Endothelial cell of umbilical vein (primary cell): Measurements from ENCODE around the gene PITPNM1. TPM values are rescaled to one million over a fixed set of nuclear protein-coding genes. Genes with fewer than 3 reads are reported as not detected.

Experiments
- BruUV-seq: library from RNA; stranded (reverse); fragments of 400-500 nt; replicated peaks from 2 replicates; lab custom pipeline; 2021; lab: Mats Ljungman, UMichigan
- CTCF ChIA-PET: fragments of 300-600, 350-600 bp; sonication (Branson Sonifier 250); formaldehyde crosslinking; loops from one replicate; lab custom pipeline; 2021; ENCODE audit warnings: antibody characterized with exemption, inconsistent platforms; lab: Charles Lee
- POLR2A ChIA-PET: fragments of 300-600, 350-600 bp; sonication (Branson Sonifier 250); formaldehyde crosslinking; loops from one replicate; lab custom pipeline; 2021; ENCODE audit warnings: antibody characterized with exemption, inconsistent platforms; lab: Charles Lee
- DNase-seq: peaks from one replicate; pipeline ENCODE4 v3.0.0-alpha.2; 2011; ENCODE audit warnings: low read depth, low spot score
- FAIRE-seq: peaks from 2 replicates; lab custom pipeline; 2011; peaks lifted over from hg19 to GRCh38; lab: Jason Lieb, UNC
- H2AFZ ChIP-seq: 2 replicates; pipeline ENCODE4 v1.6.0; 2012; ENCODE audit warnings: low read depth, low read length, control low read depth, inconsistent platforms
- H3K27ac ChIP-seq: 2 replicates; pipeline ENCODE4 v1.5.1; 2011; ENCODE audit warnings: low read depth, mild to moderate bottlenecking, control low read depth, low read length, moderate library complexity; ENCODE audit not compliant: insufficient read depth
- H3K27me3 ChIP-seq, 2 experiments: 2 replicates each; pipeline versions ENCODE4 v1.6.0 to v1.6.1; 2011; ENCODE audit warnings: low read length in 2 of 2, mixed read lengths in 1 of 2; ENCODE audit not compliant: control insufficient read depth in 2 of 2, insufficient read depth in 2 of 2
- H3K36me3 ChIP-seq, 2 experiments: 2 replicates in 1 of 2; 3 replicates in 1 of 2; pipeline ENCODE4 v1.5.1; 2011; ENCODE audit warnings: low read length in 2 of 2, mild to moderate bottlenecking in 1 of 2, moderate library complexity in 1 of 2; ENCODE audit not compliant: control insufficient read depth in 2 of 2, insufficient read depth in 2 of 2; ENCODE audit errors: extremely low read depth in 1 of 2
- H3K4me1 ChIP-seq: 3 replicates; pipeline ENCODE4 v1.5.1; 2011; ENCODE audit warnings: mild to moderate bottlenecking, low read length; ENCODE audit not compliant: control insufficient read depth, insufficient read depth; ENCODE audit errors: extremely low read depth
- H3K4me2 ChIP-seq: 2 replicates; pipeline ENCODE4 v1.6.1; 2011; ENCODE audit warnings: low read length, control low read depth, mixed read lengths; ENCODE audit not compliant: insufficient read depth
- H3K4me3 ChIP-seq, 3 experiments: fragments of 200-600 bp in 1 of 3; sonication (generic), shearing (Covaris generic) in 1 of 3; replicated peaks in 1 of 3; 2 replicates each; pipeline ENCODE4 v1.5.1; 2011 to 2016; ENCODE audit warnings: control low read depth in 3 of 3, low read length in 3 of 3, mild to moderate bottlenecking in 2 of 3, inconsistent platforms in 1 of 3, low read depth in 1 of 3, moderate library complexity in 1 of 3; ENCODE audit not compliant: insufficient read depth in 1 of 3
- H3K79me2 ChIP-seq: 2 replicates; pipeline ENCODE4 v1.6.0; 2012; ENCODE audit warnings: low read length, inconsistent platforms; ENCODE audit not compliant: control insufficient read depth, insufficient read depth
- H3K9ac ChIP-seq: replicated peaks from 2 replicates; pipeline ENCODE3; 2011; ENCODE audit warnings: low read length, control low read depth; ENCODE audit not compliant: insufficient read depth; ENCODE audit errors: extremely low read depth
- H3K9me1 ChIP-seq: replicated peaks from 3 replicates; pipeline ENCODE4 v1.6.0; 2011; ENCODE audit warnings: mild to moderate bottlenecking, low read length; ENCODE audit not compliant: control insufficient read depth, insufficient read depth; ENCODE audit errors: extremely low read depth
- H3K9me3 ChIP-seq: replicated peaks from 2 replicates; pipeline ENCODE4 v1.5.1; 2012; ENCODE audit warnings: low read length, inconsistent platforms; ENCODE audit not compliant: control insufficient read depth, insufficient read depth
- H4K20me1 ChIP-seq: replicated peaks from 2 replicates; pipeline ENCODE3; 2011; ENCODE audit warnings: mild to moderate bottlenecking, low read length; ENCODE audit not compliant: control insufficient read depth, insufficient read depth; ENCODE audit errors: extremely low read depth
- CTCF ChIP-seq, 2 donors: IDR thresholded peaks; 1 replicate in 1 of 2; 2 replicates in 1 of 2; pipeline ENCODE4 v1.5.1; 2011; ENCODE audit warnings: low read length in 2 of 2, mild to moderate bottlenecking in 2 of 2, moderate library complexity in 2 of 2, control low read depth in 1 of 2, inconsistent platforms in 1 of 2, low read depth in 1 of 2; ENCODE audit not compliant: insufficient read depth in 1 of 2; ENCODE audit errors: extremely low read depth in 1 of 2
- EZH2 ChIP-seq: IDR thresholded peaks from 2 replicates; pipeline ENCODE4 v1.6.1; 2012; ENCODE audit warnings: borderline replicate concordance, low read depth, mild to moderate bottlenecking, moderate library complexity, low read length, inconsistent platforms; ENCODE audit not compliant: severe bottlenecking
- FOS ChIP-seq: IDR thresholded peaks from 2 replicates; pipeline ENCODE4 v1.6.1; 2011; ENCODE audit warnings: mild to moderate bottlenecking, low read length, moderate library complexity, borderline replicate concordance; ENCODE audit not compliant: insufficient read depth
- GATA2 ChIP-seq: IDR thresholded peaks from 2 replicates; pipeline ENCODE4 v1.7.0; 2011; ENCODE audit warnings: low read depth, mild to moderate bottlenecking, moderate library complexity, mixed read lengths, low read length; ENCODE audit not compliant: insufficient read length, insufficient read depth
- JUN ChIP-seq: IDR thresholded peaks from 2 replicates; pipeline ENCODE4 v1.6.1; 2011; ENCODE audit warnings: borderline replicate concordance, low read depth; ENCODE audit not compliant: insufficient read length, insufficient read depth
- MAX ChIP-seq: IDR thresholded peaks from 2 replicates; pipeline ENCODE4 v1.6.1; 2011; ENCODE audit not compliant: insufficient read depth, insufficient read length
- MYC ChIP-seq: IDR thresholded peaks from one replicate; pipeline ENCODE4 v1.6.1; 2011; ENCODE audit warnings: mild to moderate bottlenecking, low read depth, low read length
- POLR2A ChIP-seq: IDR thresholded peaks from 2 replicates; pipeline ENCODE4 v1.6.1; 2012; ENCODE audit warnings: low read depth, mild to moderate bottlenecking, control low read depth, low read length
- POLR2AphosphoS5 ChIP-seq: IDR thresholded peaks from 2 replicates; pipeline ENCODE4 v1.6.1; 2012; ENCODE audit warnings: low read depth, mild to moderate bottlenecking, control low read depth, low read length, moderate library complexity; ENCODE audit not compliant: insufficient read depth
- dilution Hi-C: fragments of 300-500 bp; cut with MboI; formaldehyde crosslinking; loops from one replicate; pipeline ENCODE4 v1.15.0; 2019; ENCODE audit warnings: low sequenced_read_pairs; ENCODE audit not compliant: extremely low pct_ligation_motif_present
- intact Hi-C: fragments of 100-400 bp; cut with micrococcal nuclease; formaldehyde crosslinking; loops from one replicate; pipeline ENCODE4 v1.10.0; 2022
- polyA plus RNA-seq, 4 experiments: library from polyadenylated mRNA; depleted of rRNA in 3 of 4; stranded (reverse) in 3 of 4; unstranded in 1 of 4; fragments of >200 nt; gene quantifications; 2 replicates each; pipeline versions ENCODE4 v1.2.1 to v1.2.3, GENCODE V29; 2011 to 2012; ENCODE audit warnings: missing spikeins in 1 of 4
- total RNA-seq: library from RNA; stranded (reverse); gene quantifications from 2 replicates; pipeline ENCODE4 v1.2.3, GENCODE V29; 2021

The PITPNM1 gene
- total and polyA plus RNA-seq, 2 donors (not counting 3 experiments of a cell fraction or from before 2014, with no cell fraction given): 16.5 to 26.4 TPM

- no peaks in the 10 kb centered on the region for H4K20me1 ChIP-seq
- TF ChIP-seq MAX: no peak
- TF ChIP-seq POLR2A: no peak
- TF ChIP-seq POLR2AphosphoS5: no peak
- no peak for TF ChIP-seq MYC
- TF ChIP-seq GATA2: no peak
- no peak for TF ChIP-seq JUN
- no peak for TF ChIP-seq EZH2
- no peak for TF ChIP-seq CTCF (IDR thresholded peaks at IDR 0.05; ENCODE audit: extremely low read depth in 1 of 2, insufficient read depth in 1 of 2, low read depth in 1 of 2, low read length in 2 of 2)
- no peak for TF ChIP-seq FOS
- H3K27ac ChIP-seq: no peak overlapping the region
- H3K9me1 ChIP-seq: no peaks in the 10 kb centered on the region
- dilution Hi-C loops: no loop called here
- no peaks in the 10 kb centered on the region for H3K36me3 ChIP-seq
- H3K27me3 ChIP-seq: no peaks in the 10 kb centered on the region
- H3K4me1 ChIP-seq: peaks cover 7% of the 10 kb centered on the region
- ChIA-PET POLR2A (interaction anchor here (0.6 kb wide), 1 partner anchor 14 kb away, joined by 3 read pairs; no protein-coding TSS in a partner anchor), CTCF (interaction anchor here (0.8 to 1.6 kb wide), 2 partner anchors 47 to 66 kb away, joined by 3 read pairs; partner anchors contain the start of gene PPP1CA)
- intact Hi-C loops: no loop called here
- H2AFZ ChIP-seq: no peak overlapping the region
- H3K4me3 ChIP-seq: no peak overlapping the region
- H3K9me3 ChIP-seq: no peaks in the 10 kb centered on the region
- H3K9ac ChIP-seq: no peak overlapping the region
- BruUV-seq: no TSS peak
- FAIRE-seq: no peak
- DNase-seq: no peak
- H3K4me2 ChIP-seq: no peak overlapping the region
- no peaks in the 10 kb centered on the region for H3K79me2 ChIP-seq
These were observed 55.9 kb downstream of the PITPNM1 start for GRCh38 chr11:67449116-67449844.
